ENCODE measurements around the gene CACNA2D3.

The CACNA2D3 gene

DNA sequence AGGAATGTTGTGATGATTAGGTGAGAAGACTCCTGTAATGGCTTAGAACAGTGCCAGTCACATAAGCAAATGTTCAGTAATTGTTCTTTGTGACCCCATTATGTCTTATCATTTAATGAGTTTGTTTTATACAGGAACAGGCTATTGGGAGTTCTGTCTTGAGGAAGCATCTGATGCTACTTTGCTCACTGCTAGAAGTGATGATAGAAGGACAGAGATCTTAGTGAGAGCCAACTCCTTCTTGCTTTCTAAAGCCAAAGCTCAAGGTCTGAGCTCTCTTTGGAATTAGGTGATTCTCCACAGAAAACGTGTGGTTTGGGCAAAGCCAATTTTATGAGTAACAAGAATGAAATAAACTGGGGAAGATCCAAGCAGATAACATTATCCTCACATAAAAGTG lies 590.7 kb downstream of the CACNA2D3 start:
- no peak for DNase-seq

GRCh38 chr3:54713455-54713854 lies 591.1 kb downstream of the CACNA2D3 start:
- no peak for DNase-seq

DNA sequence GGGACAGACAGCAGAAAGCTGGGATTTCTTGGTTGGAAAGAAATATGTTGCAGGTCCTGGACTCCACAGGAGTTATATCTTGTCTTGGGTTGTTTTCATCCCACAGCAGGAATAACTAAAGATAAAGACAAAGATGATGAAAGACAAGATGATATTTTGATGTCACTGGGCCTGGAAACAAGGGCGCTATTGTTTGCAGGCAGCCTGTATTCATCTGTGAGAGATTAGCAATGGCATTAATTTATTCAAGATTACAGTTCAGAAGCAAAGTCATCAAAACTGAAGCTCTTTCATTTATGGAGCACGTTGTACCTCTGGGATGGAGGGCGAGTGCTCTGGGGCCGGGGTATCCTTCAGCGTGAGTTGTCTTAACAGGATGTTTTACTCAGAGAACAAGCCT lies 591.7 kb downstream of the CACNA2D3 start:
- no peak for DNase-seq

GRCh38 chr3:54717506-54717905 lies 595.2 kb downstream of the CACNA2D3 start:
- no peak for DNase-seq

GRCh38 chr3:54719914-54720313 lies 597.6 kb downstream of the CACNA2D3 start:
- no peak for DNase-seq

DNA sequence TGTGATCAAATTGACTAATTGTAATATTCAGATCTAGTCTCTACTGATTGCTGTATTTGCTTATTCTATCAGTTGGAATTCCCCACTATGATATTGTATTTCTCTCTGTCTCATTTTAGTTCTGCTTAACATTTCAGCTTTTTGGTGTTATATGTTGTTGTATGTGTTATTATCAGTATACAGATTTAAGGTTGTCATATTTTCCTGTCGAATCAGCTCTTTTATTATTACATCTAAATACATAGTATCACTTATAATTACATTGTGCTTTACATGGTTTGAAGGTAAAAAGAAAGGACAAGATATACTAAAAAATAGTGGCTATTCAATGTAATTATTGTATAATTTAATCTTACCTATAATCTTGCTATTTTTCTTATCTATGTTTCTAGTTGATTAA lies 598.3 kb downstream of the CACNA2D3 start:
- no peak for DNase-seq

- no peak for DNase-seq
These were observed 609.5 kb downstream of the CACNA2D3 start for GRCh38 chr3:54731732-54732445.

- DNase-seq, result no peak
These were observed 611.0 kb downstream of the CACNA2D3 start for GRCh38 chr3:54733106-54734006.

DNA sequence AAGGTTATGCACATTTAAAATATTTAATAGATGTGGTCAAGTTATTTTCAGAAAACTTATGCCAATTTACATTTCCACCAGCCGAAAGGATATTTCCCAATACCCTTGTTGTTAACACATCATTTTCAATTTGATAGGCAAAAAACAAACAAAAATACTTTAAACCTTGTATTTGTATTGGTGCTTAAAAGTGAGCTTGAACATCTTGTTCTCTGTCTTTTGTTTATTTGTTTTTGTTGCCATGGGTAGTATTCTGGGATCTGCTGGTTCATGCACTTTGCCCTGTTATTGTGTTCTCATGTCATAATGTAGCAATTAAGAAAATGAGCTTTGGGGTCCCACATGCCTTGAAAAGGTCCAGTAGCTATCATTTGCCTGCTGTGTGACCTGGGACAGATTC lies 614.1 kb downstream of the CACNA2D3 start:
- no peak for DNase-seq

GRCh38 chr3:54743755-54744154 lies 621.4 kb downstream of the CACNA2D3 start:
- DNase-seq, result no peak

DNA sequence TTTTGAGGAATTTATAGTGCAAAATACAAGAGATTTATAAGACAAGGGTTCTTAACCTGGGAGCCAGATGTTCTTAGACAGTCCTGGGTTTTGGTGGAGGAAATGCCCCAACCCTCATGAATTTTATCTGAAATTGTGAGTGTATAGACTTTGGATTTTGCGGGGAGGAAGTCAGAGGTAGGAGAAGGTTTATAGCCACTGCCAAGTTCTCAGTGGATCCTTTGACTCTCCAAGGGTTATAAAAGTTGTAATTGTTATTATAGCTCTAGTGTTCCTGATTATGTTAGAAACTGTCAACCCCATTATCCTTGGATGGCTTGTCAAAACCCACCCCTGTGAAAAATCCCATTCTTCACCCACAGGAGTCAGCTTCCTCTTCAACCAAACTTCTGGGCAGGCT lies 621.9 kb downstream of the CACNA2D3 start:
- DNase-seq, result no peak

DNA sequence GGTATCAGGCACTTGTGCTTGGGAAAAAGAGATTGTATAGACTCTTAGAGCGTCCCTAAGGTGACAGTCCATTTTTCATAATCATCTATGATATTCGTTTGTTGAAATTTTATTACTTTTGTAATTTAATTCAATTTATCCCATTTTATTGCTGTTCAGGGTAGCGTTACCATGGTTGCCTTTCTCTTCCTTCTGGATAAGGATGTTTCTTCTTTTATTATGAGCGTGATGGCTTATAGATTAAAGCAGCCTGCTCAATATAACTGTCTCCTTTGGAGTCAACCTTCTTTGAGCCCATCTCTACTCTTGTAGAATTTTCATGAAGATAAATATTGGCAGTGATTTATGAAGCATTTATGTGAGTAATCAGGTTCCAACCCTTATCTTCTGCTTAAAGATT lies 623.5 kb downstream of the CACNA2D3 start:
- no peak for DNase-seq

DNA sequence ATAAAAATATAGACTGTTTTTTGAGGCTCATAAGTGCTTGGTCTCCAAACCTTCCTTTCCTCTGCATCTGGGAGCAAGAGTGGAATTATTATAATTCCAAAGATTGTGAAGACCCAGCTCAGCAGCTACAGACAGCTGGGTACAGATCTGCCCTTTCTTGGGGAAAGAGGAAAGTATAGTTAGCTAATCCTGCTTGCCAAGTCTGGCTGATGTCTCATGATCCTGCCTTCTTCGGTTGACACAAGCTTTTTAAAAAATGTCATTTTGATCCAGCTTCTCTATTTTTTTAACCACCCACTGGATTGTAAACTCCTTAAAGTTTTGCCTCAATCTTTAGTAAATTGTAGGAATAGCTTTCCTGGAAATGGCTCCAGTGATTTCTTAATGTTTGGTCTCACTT lies 624.4 kb downstream of the CACNA2D3 start:
- no peak for DNase-seq

GRCh38 chr3:54755756-54756155 lies 633.4 kb downstream of the CACNA2D3 start:
- DNase-seq, result no peak

GRCh38 chr3:54756330-54756731 lies 634.0 kb downstream of the CACNA2D3 start:
- DNase-seq, result no peak

DNA sequence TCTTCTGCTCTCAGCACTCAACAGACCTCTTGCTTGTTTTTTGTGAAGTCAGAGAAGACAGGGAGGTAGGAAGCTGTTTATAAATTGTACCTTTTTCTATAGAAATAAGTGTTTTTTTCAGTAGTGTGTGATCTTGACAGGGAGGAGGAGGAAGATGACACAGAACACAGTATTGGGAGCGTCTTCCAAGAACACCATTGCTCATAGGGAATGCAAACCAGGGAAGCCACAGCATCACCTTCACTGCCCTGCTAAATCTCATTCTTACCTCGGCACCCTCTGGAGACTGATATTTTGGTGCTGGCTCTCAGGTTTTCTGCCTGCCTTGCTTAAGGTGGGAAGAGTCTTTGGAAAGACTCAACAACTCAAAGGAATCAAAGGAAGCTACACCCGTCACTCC lies 636.1 kb downstream of the CACNA2D3 start:
- DNase-seq, result no peak

GRCh38 chr3:54759166-54759565 lies 636.8 kb downstream of the CACNA2D3 start:
- no peak for DNase-seq

DNA sequence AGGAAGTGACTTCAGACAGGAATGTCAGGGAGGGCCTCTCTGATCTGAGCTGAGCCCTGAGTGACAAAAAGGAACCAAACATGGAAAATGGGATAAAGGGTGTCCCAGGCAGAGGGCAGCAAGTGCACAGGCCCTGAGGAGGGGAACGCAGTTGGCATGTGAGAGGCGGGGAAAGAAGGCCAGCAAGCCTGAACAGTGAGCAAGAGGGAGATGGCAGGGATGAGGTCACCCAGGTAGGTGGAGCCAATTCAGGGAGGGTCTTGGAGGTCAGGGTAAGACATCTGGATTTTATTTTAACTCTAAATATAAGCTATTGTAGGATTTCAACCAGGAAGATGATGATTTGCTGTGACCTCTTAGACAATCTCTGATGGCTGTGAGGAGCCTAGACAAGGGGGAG lies 637.8 kb downstream of the CACNA2D3 start:
- no peak for DNase-seq

DNA sequence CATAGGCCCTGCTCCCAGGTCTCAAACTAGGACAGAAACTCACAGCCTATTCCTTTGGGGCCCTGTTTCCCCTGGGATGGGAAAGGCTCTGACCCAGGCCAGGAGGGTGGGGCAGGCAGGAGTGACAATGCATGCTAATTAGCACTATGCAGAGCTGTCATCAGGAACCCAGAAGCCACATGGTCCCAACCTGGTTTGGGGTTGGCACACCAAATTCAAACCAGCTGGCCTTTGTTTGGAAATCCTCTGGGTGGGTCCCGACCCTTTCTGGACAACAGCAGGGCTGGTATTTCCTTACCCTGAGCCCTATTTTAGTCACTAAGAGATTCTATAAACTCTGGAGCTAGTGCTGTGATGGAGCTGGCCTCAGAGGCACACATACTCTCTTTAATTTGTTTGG lies 639.3 kb downstream of the CACNA2D3 start:
- DNase-seq, result no peak

GRCh38 chr3:54764911-54765310 lies 642.6 kb downstream of the CACNA2D3 start:
- no peak for DNase-seq

GRCh38 chr3:54771050-54771449 lies 648.7 kb downstream of the CACNA2D3 start:
- no peak for DNase-seq

GRCh38 chr3:54772051-54772450 lies 649.7 kb downstream of the CACNA2D3 start:
- no peak for DNase-seq

DNA sequence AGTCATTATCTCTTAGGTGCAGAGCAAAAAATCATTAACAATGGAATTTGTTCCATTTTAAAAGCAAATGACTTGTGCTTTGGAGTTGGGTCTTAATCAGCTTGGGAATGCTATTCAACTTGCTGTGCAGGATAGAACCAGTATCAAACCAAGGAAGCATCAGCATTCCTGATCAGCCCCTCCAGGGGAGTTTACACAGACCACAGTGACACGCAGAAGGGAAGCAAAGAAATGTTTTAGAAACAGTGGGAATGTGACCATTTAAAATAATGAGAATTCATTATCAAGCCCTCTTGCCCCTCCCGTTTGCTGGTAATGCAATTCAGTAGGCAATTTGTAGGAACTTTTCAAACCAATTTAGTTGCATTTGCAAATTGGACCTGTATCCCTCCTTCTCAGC lies 650.4 kb downstream of the CACNA2D3 start:
- DNase-seq, result no peak

- peak; percentile 55 for DNase-seq
These were observed 650.9 kb downstream of the CACNA2D3 start for GRCh38 chr3:54773271-54773670.
